Measurements from ENCODE around the gene ANGPTL7. TPM values are rescaled to one million over a fixed set of nuclear protein-coding genes. Genes with fewer than 3 reads are reported as not detected.

ANGPTL7 gene
- polyA plus RNA-seq, 1 donor (not counting 4 experiments of a cell fraction or from before 2014, with no cell fraction given) = not detected

DNA sequence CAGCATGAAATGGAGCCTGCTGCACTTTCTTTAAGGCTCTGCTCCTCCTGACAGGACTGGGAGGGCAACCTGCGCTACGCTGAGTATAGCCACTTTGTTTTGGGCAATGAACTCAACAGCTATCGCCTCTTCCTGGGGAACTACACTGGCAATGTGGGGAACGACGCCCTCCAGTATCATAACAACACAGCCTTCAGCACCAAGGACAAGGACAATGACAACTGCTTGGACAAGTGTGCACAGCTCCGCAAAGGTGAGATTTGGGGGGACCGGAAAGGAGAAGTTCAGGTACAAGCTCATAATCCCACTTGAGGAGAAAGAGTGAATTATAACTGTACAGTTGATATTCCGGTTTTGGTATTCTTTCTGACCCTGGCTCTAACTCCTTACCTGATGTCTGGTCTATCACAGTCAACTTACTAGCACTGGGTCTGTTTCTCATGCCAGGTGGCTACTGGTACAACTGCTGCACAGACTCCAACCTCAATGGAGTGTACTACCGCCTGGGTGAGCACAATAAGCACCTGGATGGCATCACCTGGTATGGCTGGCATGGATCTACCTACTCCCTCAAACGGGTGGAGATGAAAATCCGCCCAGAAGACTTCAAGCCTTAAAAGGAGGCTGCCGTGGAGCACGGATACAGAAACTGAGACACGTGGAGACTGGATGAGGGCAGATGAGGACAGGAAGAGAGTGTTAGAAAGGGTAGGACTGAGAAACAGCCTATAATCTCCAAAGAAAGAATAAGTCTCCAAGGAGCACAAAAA, 5.4 kb downstream of the ANGPTL7 start:
- Histone ChIP-seq H3K27ac (ENCODE audit: control insufficient read depth, insufficient read depth, low read length) (no peak overlapping the region), H3K9ac (ENCODE audit: control insufficient read depth, extremely low read depth, insufficient read depth, low read length) (no peak overlapping the region), H3K4me2 (ENCODE audit: control insufficient read depth, extremely low read depth, insufficient read depth, low read depth, low read length) (no peak overlapping the region), H3K9me1 (ENCODE audit: control insufficient read depth, extremely low read depth, insufficient read depth, low read length) (peaks cover 2% of the 10 kb centered on the region), H3K36me3 (ENCODE audit: control insufficient read depth in 2 of 2, extremely low read depth in 1 of 2, insufficient read depth in 2 of 2, low read length in 2 of 2) (peaks cover 23 to 32% of the 10 kb centered on the region in 2 experiments), H3K4me3 (ENCODE audit: control insufficient read depth in 2 of 3, extremely low read depth in 1 of 3, insufficient read depth in 2 of 3, low read depth in 1 of 3, low read length in 3 of 3) (no peak overlapping the region), H4K20me1 (ENCODE audit: control insufficient read depth, extremely low read depth, insufficient read depth, low read length) (peaks cover 3% of the 10 kb centered on the region), H3K27me3 (ENCODE audit: control insufficient read depth, extremely low read depth, insufficient read depth, low read length) (no peaks in the 10 kb centered on the region), H3K79me2 (ENCODE audit: control insufficient read depth, insufficient read depth, low read length) (no peaks in the 10 kb centered on the region), H2AFZ (ENCODE audit: control insufficient read depth, low read length) (no peak overlapping the region), H3K4me1 (ENCODE audit: control insufficient read depth, extremely low read depth, insufficient read depth, low read length) (no peaks in the 10 kb centered on the region), H3K9me3 (ENCODE audit: control insufficient read depth, low read depth, low read length) (no peaks in the 10 kb centered on the region)
- dilution Hi-C loops (cut with MboI; ENCODE audit: extremely low pct_ligation_motif_present, low sequenced_read_pairs) = no loop called here
- TF ChIP-seq, protein P1, sequence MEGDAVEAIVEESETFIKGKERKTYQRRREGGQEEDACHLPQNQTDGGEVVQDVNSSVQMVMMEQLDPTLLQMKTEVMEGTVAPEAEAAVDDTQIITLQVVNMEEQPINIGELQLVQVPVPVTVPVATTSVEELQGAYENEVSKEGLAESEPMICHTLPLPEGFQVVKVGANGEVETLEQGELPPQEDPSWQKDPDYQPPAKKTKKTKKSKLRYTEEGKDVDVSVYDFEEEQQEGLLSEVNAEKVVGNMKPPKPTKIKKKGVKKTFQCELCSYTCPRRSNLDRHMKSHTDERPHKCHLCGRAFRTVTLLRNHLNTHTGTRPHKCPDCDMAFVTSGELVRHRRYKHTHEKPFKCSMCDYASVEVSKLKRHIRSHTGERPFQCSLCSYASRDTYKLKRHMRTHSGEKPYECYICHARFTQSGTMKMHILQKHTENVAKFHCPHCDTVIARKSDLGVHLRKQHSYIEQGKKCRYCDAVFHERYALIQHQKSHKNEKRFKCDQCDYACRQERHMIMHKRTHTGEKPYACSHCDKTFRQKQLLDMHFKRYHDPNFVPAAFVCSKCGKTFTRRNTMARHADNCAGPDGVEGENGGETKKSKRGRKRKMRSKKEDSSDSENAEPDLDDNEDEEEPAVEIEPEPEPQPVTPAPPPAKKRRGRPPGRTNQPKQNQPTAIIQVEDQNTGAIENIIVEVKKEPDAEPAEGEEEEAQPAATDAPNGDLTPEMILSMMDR (optimal IDR thresholded peaks at IDR 0.05 in 1 of 3, IDR thresholded peaks at IDR 0.05 in 1 of 3, conservative IDR thresholded peaks at IDR 0.05 in 1 of 3; ENCODE audit: extremely low read depth in 1 of 3, insufficient read depth in 2 of 3, low read length in 3 of 3) = no peak
- TF ChIP-seq EZH2 (IDR thresholded peaks at IDR 0.05; ENCODE audit: low read length) = no peak
- FAIRE-seq (no peak), DNase-seq (ENCODE audit: low read depth, low spot score) (no peak)

DNA sequence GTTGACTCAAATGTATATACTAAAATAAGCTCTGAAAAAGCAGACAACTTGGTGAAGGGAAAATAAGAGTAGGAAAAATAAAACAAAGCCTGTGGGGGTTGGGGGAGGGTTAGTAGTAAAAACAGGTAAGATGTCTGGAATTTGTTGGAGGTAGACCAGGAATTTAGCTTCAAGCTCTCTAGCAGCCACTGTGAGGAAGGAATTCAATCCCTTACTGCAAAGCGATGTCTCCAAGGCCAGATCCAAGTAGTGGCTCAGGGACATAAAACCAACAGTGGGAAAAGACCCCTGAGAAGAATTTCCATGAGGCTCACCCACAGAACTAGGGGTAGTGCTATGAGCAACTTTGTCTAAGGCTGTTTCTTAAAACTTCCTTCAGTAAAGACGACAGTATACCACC, 7.8 kb downstream of the ANGPTL7 start:
- Histone ChIP-seq H3K36me3 (ENCODE audit: control insufficient read depth in 2 of 2, extremely low read depth in 1 of 2, insufficient read depth in 2 of 2, low read length in 2 of 2) (peaks cover 17 to 30% of the 10 kb centered on the region in 2 experiments), H3K27me3 (ENCODE audit: control insufficient read depth, extremely low read depth, insufficient read depth, low read length) (no peaks in the 10 kb centered on the region), H3K9ac (ENCODE audit: control insufficient read depth, extremely low read depth, insufficient read depth, low read length) (no peak overlapping the region), H3K4me3 (ENCODE audit: control insufficient read depth in 2 of 3, extremely low read depth in 1 of 3, insufficient read depth in 2 of 3, low read depth in 1 of 3, low read length in 3 of 3) (no peak overlapping the region), H4K20me1 (ENCODE audit: control insufficient read depth, extremely low read depth, insufficient read depth, low read length) (no peaks in the 10 kb centered on the region), H3K9me1 (ENCODE audit: control insufficient read depth, extremely low read depth, insufficient read depth, low read length) (peaks cover 2% of the 10 kb centered on the region), H3K4me2 (ENCODE audit: control insufficient read depth, extremely low read depth, insufficient read depth, low read depth, low read length) (no peak overlapping the region), H3K27ac (ENCODE audit: control insufficient read depth, insufficient read depth, low read length) (no peak overlapping the region), H3K9me3 (ENCODE audit: control insufficient read depth, low read depth, low read length) (no peaks in the 10 kb centered on the region), H3K79me2 (ENCODE audit: control insufficient read depth, insufficient read depth, low read length) (no peaks in the 10 kb centered on the region), H3K4me1 (ENCODE audit: control insufficient read depth, extremely low read depth, insufficient read depth, low read length) (no peaks in the 10 kb centered on the region), H2AFZ (ENCODE audit: control insufficient read depth, low read length) (no peak overlapping the region)
- TF ChIP-seq EZH2 (IDR thresholded peaks at IDR 0.05; ENCODE audit: low read length) = no peak
- TF ChIP-seq, protein P1 (optimal IDR thresholded peaks at IDR 0.05 in 1 of 3, IDR thresholded peaks at IDR 0.05 in 1 of 3, conservative IDR thresholded peaks at IDR 0.05 in 1 of 3; ENCODE audit: extremely low read depth in 1 of 3, insufficient read depth in 2 of 3, low read length in 3 of 3) = no peak
- dilution Hi-C loops (cut with MboI; ENCODE audit: extremely low pct_ligation_motif_present, low sequenced_read_pairs) = no loop called here
- no peak for DNase-seq (ENCODE audit: low read depth, low spot score)
- no peak for FAIRE-seq
